Progenitor cell of endocrine pancreas (in vitro differentiated cells): ENCODE data around the gene C3orf22. TPM values are rescaled to one million over a fixed set of nuclear protein-coding genes. Genes with fewer than 3 reads are reported as not detected.

Experiments
- DNase-seq: peaks from one replicate; pipeline ENCODE4 v3.0.0; 2021; ENCODE audit warnings: low spot score; ENCODE audit not compliant: unreplicated experiment
- H3K27ac Mint-ChIP-seq: 2 replicates; pipeline ENCODE4 v1.8.0; 2021; ENCODE audit warnings: mild to moderate bottlenecking, moderate library complexity, mixed read lengths
- H3K27me3 Mint-ChIP-seq: 2 replicates; pipeline ENCODE4 v1.8.0; 2021; ENCODE audit warnings: mixed read lengths
- H3K36me3 Mint-ChIP-seq: 2 replicates; pipeline ENCODE4 v1.8.0; 2022; ENCODE audit warnings: mixed read lengths; ENCODE audit not compliant: insufficient read depth
- H3K4me1 Mint-ChIP-seq: 2 replicates; pipeline ENCODE4 v1.8.0; 2021; ENCODE audit warnings: low read depth, mixed read lengths
- H3K4me3 Mint-ChIP-seq: 2 replicates; pipeline ENCODE4 v1.8.0; 2021; ENCODE audit warnings: low read depth, mild to moderate bottlenecking, moderate library complexity, mixed read lengths
- H3K9me3 Mint-ChIP-seq: 2 replicates; pipeline ENCODE4 v1.8.0; 2021; ENCODE audit warnings: low read depth, mixed read lengths
- CTCF ChIP-seq: fragments of 200-600 bp; sonication (generic); IDR thresholded peaks from one replicate; pipeline ENCODE4 v1.5.0; 2021; ENCODE audit warnings: antibody characterized with exemption, mild to moderate bottlenecking; ENCODE audit not compliant: unreplicated experiment
- total RNA-seq: library from RNA; stranded (reverse); gene quantifications from 2 replicates; pipeline ENCODE4 v1.2.1, GENCODE V29; 2021

Gene C3orf22
- total RNA-seq, 1 donor from 2014 or later: 0.26 TPM

GRCh38 chr3:126503701-126504100 is 55.0 kb downstream of the C3orf22 start:
- no peak overlapping the region for H3K4me3 Mint-ChIP-seq
- H3K27ac Mint-ChIP-seq: no peak overlapping the region
- no peak for TF ChIP-seq CTCF
- H3K4me1 Mint-ChIP-seq: no peaks in the 10 kb centered on the region
- H3K9me3 Mint-ChIP-seq: no peaks in the 10 kb centered on the region
- DNase-seq: no peak
- no peaks in the 10 kb centered on the region for H3K36me3 Mint-ChIP-seq
- no peaks in the 10 kb centered on the region for H3K27me3 Mint-ChIP-seq

GRCh38 chr3:126502656-126503055 is 56.1 kb downstream of the C3orf22 start:
- H3K4me3 Mint-ChIP-seq: no peak overlapping the region
- DNase-seq: no peak
- H3K27me3 Mint-ChIP-seq: no peaks in the 10 kb centered on the region
- TF ChIP-seq CTCF: no peak
- no peaks in the 10 kb centered on the region for H3K9me3 Mint-ChIP-seq
- no peak overlapping the region for H3K27ac Mint-ChIP-seq
- no peaks in the 10 kb centered on the region for H3K4me1 Mint-ChIP-seq
- no peaks in the 10 kb centered on the region for H3K36me3 Mint-ChIP-seq

- no peak for TF ChIP-seq CTCF
- no peak for DNase-seq
- H3K9me3 Mint-ChIP-seq: no peaks in the 10 kb centered on the region
- no peaks in the 10 kb centered on the region for H3K36me3 Mint-ChIP-seq
- H3K4me3 Mint-ChIP-seq: no peak overlapping the region
- H3K27me3 Mint-ChIP-seq: peaks cover 3% of the 10 kb centered on the region
- no peaks in the 10 kb centered on the region for H3K4me1 Mint-ChIP-seq
- H3K27ac Mint-ChIP-seq: no peak overlapping the region
These were observed 57.0 kb downstream of the C3orf22 start for GRCh38 chr3:126501736-126502135.

GRCh38 chr3:126501054-126501453 is 57.7 kb downstream of the C3orf22 start:
- Mint-ChIP-seq H3K27ac (no peak overlapping the region), H3K27me3 (peaks cover 3% of the 10 kb centered on the region), H3K36me3 (no peaks in the 10 kb centered on the region), H3K4me1 (no peaks in the 10 kb centered on the region), H3K9me3 (no peaks in the 10 kb centered on the region), H3K4me3 (no peak overlapping the region)
- no peak for DNase-seq
- no peak for TF ChIP-seq CTCF

GRCh38 chr3:126500016-126500415 is 58.7 kb downstream of the C3orf22 start:
- Mint-ChIP-seq H3K9me3 (no peaks in the 10 kb centered on the region), H3K36me3 (no peaks in the 10 kb centered on the region), H3K4me3 (no peak overlapping the region), H3K27me3 (peaks cover 3% of the 10 kb centered on the region), H3K27ac (no peak overlapping the region), H3K4me1 (no peaks in the 10 kb centered on the region)
- no peak for DNase-seq
- no peak for TF ChIP-seq CTCF

Other genes with a start within 250 kb of the C3orf22 start
- gene KLF15, start 201.5 kb downstream of the C3orf22 start, total RNA-seq: 16.4 and 17.7 TPM in 2 replicates
- gene CFAP100, start 164.0 kb downstream of the C3orf22 start, total RNA-seq: 0.79 and 1.00 TPM in 2 replicates
- 40.0 and 40.5 TPM in 2 replicates for gene ZXDC, start 83.0 kb downstream of the C3orf22 start, total RNA-seq
- not detected in 2 replicates for gene UROC1, start 41.2 kb downstream of the C3orf22 start, total RNA-seq
- 0.36 and 0.71 TPM in 2 replicates for gene CHST13, start 34.8 kb downstream of the C3orf22 start, total RNA-seq
- gene TXNRD3, start 96.2 kb upstream of the C3orf22 start, total RNA-seq: 12.9 and 14.4 TPM in 2 replicates
- gene CHCHD6, start 145.3 kb upstream of the C3orf22 start, total RNA-seq: 30.2 and 32.8 TPM in 2 replicates